HAP-1 (cell line): ENCODE results near the gene CCDC175.

Source experiments
- DNase-seq, 2 experiments: peaks; one replicate each; pipeline ENCODE4 v3.0.0-alpha.2; 2016 to 2020; ENCODE audit warnings: low spot score in 2 of 2
- H3K27me3 ChIP-seq: fragments of 250-450 bp; sonication (Bioruptor Pico); 2 replicates; pipeline ENCODE4 v1.5.1; 2020; ENCODE audit warnings: low read depth, mild to moderate bottlenecking, moderate library complexity
- H3K36me3 ChIP-seq: fragments of 250-450 bp; sonication (Bioruptor Pico); replicated peaks from 2 replicates; pipeline ENCODE4 v1.5.1; 2020; ENCODE audit warnings: mild to moderate bottlenecking
- H3K4me1 ChIP-seq: fragments of 250-450 bp; sonication (Bioruptor Pico); 2 replicates; pipeline ENCODE4 v1.5.1; 2020; ENCODE audit warnings: mild to moderate bottlenecking
- H3K4me3 ChIP-seq: fragments of 250-450 bp; sonication (Bioruptor Pico); 2 replicates; pipeline ENCODE4 v1.5.1; 2020; ENCODE audit warnings: mild to moderate bottlenecking, moderate library complexity
- H3K9me3 ChIP-seq: fragments of 250-450 bp; sonication (Bioruptor Pico); 2 replicates; pipeline ENCODE4 v1.5.1; 2020; ENCODE audit warnings: mild to moderate bottlenecking, moderate library complexity
- in situ Hi-C: fragments of 300-500 bp; cut with MboI; formaldehyde crosslinking; loops from 3 replicates; pipeline ENCODE4 v1.14.3; 2020; ENCODE audit warnings: low sequenced_read_pairs, inconsistent platforms, mixed read lengths

Gene CCDC175

GRCh38 chr14:59483363-59483762 lies 93.2 kb downstream of the CCDC175 start:
- in situ Hi-C loops, result no loop called here
- Histone ChIP-seq H3K36me3 (peaks cover 29% of the 10 kb centered on the region), H3K27me3 (no peaks in the 10 kb centered on the region), H3K4me1 (peaks cover 17% of the 10 kb centered on the region), H3K4me3 (peak overlapping the region; percentile 82), H3K9me3 (no peaks in the 10 kb centered on the region)
- peak; percentile 30 to 34 for DNase-seq

- no peaks in the 10 kb centered on the region for H3K27me3 ChIP-seq
- peak overlapping the region; percentile 82 for H3K4me3 ChIP-seq
- peak; percentile 6 to 22 for DNase-seq
- peaks cover 27% of the 10 kb centered on the region for H3K36me3 ChIP-seq
- H3K4me1 ChIP-seq, result peaks cover 17% of the 10 kb centered on the region
- no peaks in the 10 kb centered on the region for H3K9me3 ChIP-seq
- in situ Hi-C loops, result no loop called here
Observed at GRCh38 chr14:59482541-59483331, 93.9 kb downstream of the CCDC175 start.

- Histone ChIP-seq H3K4me3 (peak overlapping the region; percentile 82), H3K36me3 (peaks cover 32% of the 10 kb centered on the region), H3K9me3 (no peaks in the 10 kb centered on the region), H3K27me3 (no peaks in the 10 kb centered on the region), H3K4me1 (peaks cover 17% of the 10 kb centered on the region)
- in situ Hi-C loops, result no loop called here
- DNase-seq, result no peak
Observed at GRCh38 chr14:59481871-59482540, 94.6 kb downstream of the CCDC175 start.

DNA sequence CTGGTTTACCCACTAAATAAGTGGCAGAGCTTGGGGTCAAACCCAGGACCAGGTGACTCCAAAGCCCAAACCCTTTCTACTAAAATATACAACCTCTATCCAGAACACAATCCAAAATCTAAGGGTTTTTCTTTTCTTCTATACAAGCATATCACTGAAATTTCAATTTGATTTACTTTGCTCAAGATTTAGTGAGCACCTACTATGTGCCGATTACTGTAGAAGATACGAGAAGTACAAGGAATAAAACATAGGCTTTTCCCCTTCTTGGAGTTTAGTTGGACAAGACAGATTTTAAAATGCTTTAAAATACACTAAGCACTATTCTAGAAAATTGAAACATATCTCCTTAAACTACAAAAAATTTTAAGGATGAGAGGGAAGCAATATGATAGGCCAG lies 95.2 kb downstream of the CCDC175 start:
- Histone ChIP-seq H3K27me3 (no peaks in the 10 kb centered on the region), H3K36me3 (peaks cover 38% of the 10 kb centered on the region), H3K9me3 (no peaks in the 10 kb centered on the region), H3K4me3 (no peak overlapping the region; the same call in 1 of the 2 replicates), H3K4me1 (peaks cover 17% of the 10 kb centered on the region)
- DNase-seq, result no peak
- in situ Hi-C loops, result no loop called here

- Histone ChIP-seq H3K27me3 (no peaks in the 10 kb centered on the region), H3K4me3 (no peak overlapping the region), H3K4me1 (peaks cover 9% of the 10 kb centered on the region; the same call in 1 of the 2 replicates), H3K9me3 (no peaks in the 10 kb centered on the region), H3K36me3 (peaks cover 50% of the 10 kb centered on the region)
- no peak for DNase-seq
- in situ Hi-C loops, result no loop called here
Observed at GRCh38 chr14:59480166-59480565, 96.4 kb downstream of the CCDC175 start.

- H3K9me3 ChIP-seq, result no peaks in the 10 kb centered on the region
- no peak for DNase-seq
- peaks cover 7% of the 10 kb centered on the region; the same call in 1 of the 2 replicates for H3K4me1 ChIP-seq
- in situ Hi-C loops, result no loop called here
- H3K36me3 ChIP-seq, result peaks cover 63% of the 10 kb centered on the region
- H3K4me3 ChIP-seq, result no peak overlapping the region
- no peaks in the 10 kb centered on the region for H3K27me3 ChIP-seq
Observed at GRCh38 chr14:59478540-59478939, 98.1 kb downstream of the CCDC175 start.

DNA sequence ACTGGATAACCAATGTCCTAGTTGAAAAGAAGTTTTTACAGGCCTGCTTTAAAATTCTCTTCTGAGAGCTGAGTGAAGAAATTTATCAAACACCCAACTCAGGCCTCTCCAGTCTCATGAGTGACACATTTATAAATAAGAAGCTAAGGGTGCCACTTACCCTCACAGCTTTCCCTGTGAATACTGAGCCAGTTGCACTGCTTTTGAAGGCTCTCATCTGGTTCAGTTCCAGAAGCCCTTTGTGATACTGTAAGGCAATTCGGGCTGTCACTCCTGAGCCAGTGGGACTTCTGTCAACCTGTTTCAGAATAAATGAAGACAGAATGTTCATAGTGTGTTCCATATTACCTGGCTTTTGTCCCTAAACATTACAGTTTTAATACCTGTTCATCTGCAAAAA lies 100.9 kb downstream of the CCDC175 start:
- Histone ChIP-seq H3K36me3 (peaks cover 87% of the 10 kb centered on the region), H3K27me3 (no peaks in the 10 kb centered on the region), H3K4me1 (no peaks in the 10 kb centered on the region), H3K9me3 (no peaks in the 10 kb centered on the region), H3K4me3 (no peak overlapping the region)
- DNase-seq, result no peak
- in situ Hi-C loops, result no loop called here

DNA sequence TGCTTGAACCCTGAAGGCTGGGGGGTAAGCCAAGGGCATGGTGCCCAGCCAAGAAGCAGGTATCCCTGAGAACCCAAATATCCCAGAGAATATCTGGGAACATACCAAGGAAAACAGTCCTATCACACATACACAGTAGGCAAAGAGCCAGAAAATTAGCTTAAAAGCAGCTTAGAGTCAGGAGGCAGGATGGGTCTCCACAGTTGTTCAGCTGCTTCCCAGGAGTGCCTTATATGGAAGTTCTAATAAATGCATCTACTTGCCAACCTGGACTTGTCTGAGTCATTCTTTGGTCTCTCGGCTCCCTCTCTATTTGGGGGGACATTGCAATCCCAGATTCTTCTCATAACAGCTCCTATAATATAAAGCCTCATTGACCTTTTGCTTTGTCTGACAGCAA lies 102.4 kb downstream of the CCDC175 start:
- in situ Hi-C loops, result no loop called here
- H3K27me3 ChIP-seq, result no peaks in the 10 kb centered on the region
- H3K9me3 ChIP-seq, result no peaks in the 10 kb centered on the region
- DNase-seq, result no peak
- no peak overlapping the region for H3K4me3 ChIP-seq
- peaks cover 80% of the 10 kb centered on the region for H3K36me3 ChIP-seq
- no peaks in the 10 kb centered on the region for H3K4me1 ChIP-seq

DNA sequence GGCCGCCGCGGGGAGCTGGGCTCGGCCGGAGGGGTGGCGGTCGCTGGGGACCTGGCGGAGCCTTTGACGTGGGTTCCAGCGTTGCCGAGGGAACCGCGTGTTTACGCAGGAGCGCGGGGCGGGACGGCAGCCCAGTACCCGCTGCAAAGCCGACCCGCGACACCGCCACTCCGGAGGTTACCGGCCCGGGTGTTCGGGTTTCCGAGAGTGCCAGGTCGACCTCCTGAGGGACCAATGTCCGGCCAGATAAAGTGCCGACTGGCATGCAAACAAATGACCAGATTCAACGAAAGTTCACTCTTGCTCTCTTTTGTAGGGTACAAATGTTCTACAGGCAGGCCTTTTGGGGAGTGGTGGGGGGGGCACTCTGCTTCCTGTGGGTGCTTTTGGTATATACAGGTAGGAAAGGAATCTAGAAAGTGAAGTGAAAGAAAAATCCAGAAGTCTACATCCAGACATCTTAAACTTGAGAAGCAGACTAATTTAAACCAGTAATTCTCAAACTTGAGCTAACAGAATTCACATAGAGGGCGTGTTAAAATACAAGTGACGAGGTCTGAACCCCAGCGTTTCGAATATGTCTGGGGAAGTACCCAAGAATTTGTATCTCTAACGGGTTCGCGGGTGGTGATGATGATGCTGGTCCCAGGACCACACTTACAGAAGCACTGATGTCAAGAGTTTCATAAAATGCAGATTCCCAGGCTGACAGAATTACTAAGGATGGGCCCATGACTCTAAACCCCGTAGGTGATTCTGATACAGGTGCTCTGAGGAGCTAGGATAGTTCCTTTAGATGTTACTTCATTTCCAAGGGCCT lies 111.1 kb downstream of the CCDC175 start, which contains the start of gene GPR135:
Gene GPR135, minus strand, starts transcription at position 65 of the 820 bp plus-strand sequence. CDS start 154 bp downstream, outside the sequence.
- no peak for DNase-seq
- in situ Hi-C loops, result no loop called here
- H3K36me3 ChIP-seq, result peaks cover 32% of the 10 kb centered on the region
- no peaks in the 10 kb centered on the region for H3K27me3 ChIP-seq
- no peaks in the 10 kb centered on the region for H3K9me3 ChIP-seq
- H3K4me1 ChIP-seq, result no peaks in the 10 kb centered on the region
- no peak within 1 kb of the TSS for H3K4me3 ChIP-seq

DNA sequence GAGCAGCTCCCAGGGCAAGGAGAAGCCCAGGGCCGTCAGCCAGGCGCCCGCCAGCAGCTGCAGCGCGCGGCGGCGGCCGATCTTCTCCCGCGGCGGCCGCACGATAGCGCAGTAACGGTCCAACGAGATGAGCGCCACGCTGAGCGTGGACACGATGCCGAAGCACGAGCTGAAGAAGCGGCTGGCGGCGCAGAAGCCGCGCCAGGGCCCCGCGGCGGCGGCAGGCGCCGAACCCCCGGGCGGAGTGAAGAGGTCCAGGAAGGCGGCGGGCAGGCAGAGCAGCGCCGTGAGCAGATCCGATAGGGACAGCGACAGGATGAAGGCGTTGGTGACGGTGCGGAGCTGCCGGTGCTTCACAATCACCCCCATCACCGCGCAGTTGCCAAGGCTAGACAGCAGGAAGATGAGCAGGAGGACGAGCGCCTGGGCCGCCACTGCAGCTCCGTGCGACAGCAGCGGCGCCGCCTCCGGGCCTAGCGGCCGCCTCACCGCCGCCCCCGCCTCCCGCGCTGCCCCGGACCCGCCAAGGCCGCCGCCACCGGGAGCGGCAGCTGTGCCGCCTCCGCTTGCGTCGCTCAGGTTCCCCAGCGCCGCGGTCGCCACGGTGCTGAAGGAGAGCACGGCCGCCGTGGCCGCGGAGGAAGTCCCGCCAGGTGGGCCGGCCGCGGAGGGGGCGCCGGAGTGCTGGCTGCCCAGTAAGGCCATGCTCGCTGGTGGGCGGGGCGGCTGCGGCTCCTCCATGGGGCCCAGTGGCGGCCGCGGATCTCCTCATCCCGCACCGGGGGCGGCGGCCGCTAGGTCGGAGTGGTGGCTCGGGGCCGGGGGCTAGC lies 111.9 kb downstream of the CCDC175 start:
- Histone ChIP-seq H3K4me3 (no peak overlapping the region), H3K27me3 (no peaks in the 10 kb centered on the region), H3K4me1 (no peaks in the 10 kb centered on the region), H3K36me3 (peaks cover 38% of the 10 kb centered on the region), H3K9me3 (no peaks in the 10 kb centered on the region)
- DNase-seq, result no peak
- in situ Hi-C loops, result no loop called here

DNA sequence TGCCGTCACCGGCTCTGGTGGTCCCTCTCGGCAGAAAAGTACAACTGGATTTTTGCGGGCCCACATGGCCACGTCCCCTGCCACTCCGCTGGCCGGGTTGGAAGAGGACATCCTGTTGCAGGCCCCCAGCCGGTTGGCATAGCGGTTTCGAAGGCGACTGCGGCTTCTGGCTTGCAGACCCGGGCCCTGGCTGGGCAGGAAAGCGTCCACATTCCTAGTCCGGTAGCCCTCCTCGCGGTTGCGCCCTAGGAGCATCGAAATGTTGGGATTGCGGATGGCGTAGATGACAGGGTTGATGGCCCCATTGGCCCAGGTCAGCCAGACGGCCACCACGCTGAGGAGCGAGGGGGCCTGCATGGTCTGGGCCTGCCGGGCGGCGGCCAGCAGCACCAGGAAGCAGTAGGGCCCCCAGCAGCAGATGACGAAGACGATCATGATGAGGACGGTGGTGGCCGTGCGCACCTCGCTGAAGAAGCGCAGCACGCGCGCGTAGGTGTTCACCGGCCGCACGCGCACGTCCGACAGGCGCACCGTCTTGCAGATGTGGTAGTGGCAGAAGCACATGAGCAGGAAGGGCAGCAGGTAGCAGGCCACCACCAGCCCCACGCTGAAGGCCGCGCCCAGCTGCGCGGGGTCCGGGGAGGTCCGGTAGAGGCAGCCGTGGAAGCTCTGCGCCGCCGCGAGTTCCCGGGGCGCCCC lies 112.7 kb downstream of the CCDC175 start:
- in situ Hi-C loops, result no loop called here
- Histone ChIP-seq H3K36me3 (peaks cover 39% of the 10 kb centered on the region), H3K27me3 (no peaks in the 10 kb centered on the region), H3K9me3 (no peaks in the 10 kb centered on the region), H3K4me1 (no peaks in the 10 kb centered on the region), H3K4me3 (no peak overlapping the region)
- no peak for DNase-seq

DNA sequence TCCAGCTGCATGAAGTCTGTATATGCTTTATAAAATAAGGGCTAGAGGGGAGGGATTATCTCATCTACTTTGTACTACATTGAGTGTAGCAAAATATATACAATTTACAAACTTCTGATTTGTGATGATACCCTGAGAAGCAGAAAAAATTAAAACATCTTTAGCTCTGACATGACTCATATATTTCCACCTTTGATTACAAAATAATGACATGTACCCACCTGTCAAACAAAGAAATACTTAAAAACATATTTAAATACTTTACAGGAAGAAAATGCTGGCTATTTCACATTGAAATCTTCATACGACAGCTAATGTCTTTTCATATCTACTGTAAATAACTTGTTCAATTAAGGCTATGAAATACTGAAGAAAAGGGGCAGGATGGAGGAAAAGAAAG lies 114.7 kb downstream of the CCDC175 start:
- no peaks in the 10 kb centered on the region for H3K9me3 ChIP-seq
- H3K4me1 ChIP-seq, result no peaks in the 10 kb centered on the region
- no peak overlapping the region for H3K4me3 ChIP-seq
- DNase-seq, result no peak
- no peaks in the 10 kb centered on the region for H3K27me3 ChIP-seq
- peaks cover 45% of the 10 kb centered on the region for H3K36me3 ChIP-seq
- in situ Hi-C loops, result no loop called here
